GM19351 (cell line): ENCODE results near the gene PHF12.

Experiments used
- ATAC-seq: cut with Tn5 transposase; IDR thresholded peaks from one replicate; pipeline ENCODE4 v1.9.1; 2021; ENCODE audit warnings: mild to moderate bottlenecking, moderate library complexity; ENCODE audit not compliant: unreplicated experiment

PHF12 gene

GRCh38 chr17:28975646-28976045, 24.3 kb upstream of the PHF12 start:
- ATAC-seq: no peak

GRCh38 chr17:28975031-28975430, 23.7 kb upstream of the PHF12 start:
- no peak for ATAC-seq

GRCh38 chr17:28974451-28974850, 23.1 kb upstream of the PHF12 start:
- no peak for ATAC-seq

GRCh38 chr17:28973425-28973824, 22.1 kb upstream of the PHF12 start:
- no peak for ATAC-seq

GRCh38 chr17:28972437-28972836, 21.1 kb upstream of the PHF12 start:
- no peak for ATAC-seq

- no peak for ATAC-seq
These were observed 19.6 kb upstream of the PHF12 start for GRCh38 chr17:28970879-28971278.

- ATAC-seq: no peak
These were observed 18.5 kb upstream of the PHF12 start for GRCh38 chr17:28969706-28970393.

GRCh38 chr17:28968914-28969295, 17.6 kb upstream of the PHF12 start:
- ATAC-seq: no peak

GRCh38 chr17:28968231-28968913, 17.1 kb upstream of the PHF12 start:
- ATAC-seq: no peak

GRCh38 chr17:28967221-28968135, 16.2 kb upstream of the PHF12 start:
- no peak for ATAC-seq

- no peak for ATAC-seq
These were observed 12.5 kb upstream of the PHF12 start for GRCh38 chr17:28963841-28964240.

- no peak for ATAC-seq
These were observed 11.8 kb upstream of the PHF12 start for GRCh38 chr17:28963055-28963611.

GRCh38 chr17:28961391-28961790, 10.1 kb upstream of the PHF12 start:
- no peak for ATAC-seq

- no peak for ATAC-seq
These were observed 9.1 kb upstream of the PHF12 start for GRCh38 chr17:28960256-28961061.

- no peak for ATAC-seq
These were observed 8.2 kb upstream of the PHF12 start for GRCh38 chr17:28959471-28959871.

- no peak for ATAC-seq
These were observed 7.6 kb upstream of the PHF12 start for GRCh38 chr17:28958820-28959455.

- no peak for ATAC-seq
These were observed 6.7 kb upstream of the PHF12 start for GRCh38 chr17:28957992-28958355.

- no peak for ATAC-seq
These were observed 6.1 kb upstream of the PHF12 start for GRCh38 chr17:28957277-28957991.

- ATAC-seq: no peak
These were observed 5.5 kb upstream of the PHF12 start for GRCh38 chr17:28956861-28957260.
